C4-2B (cell line): ENCODE results near the gene LDB2.

Source experiments
- ZFX ChIP-seq: fragments of 450-650 bp; IDR thresholded peaks from 2 replicates; pipeline ENCODE4 v1.6.1; 2017
- TF ChIP-seq, protein P1 (sequence below): fragments of 450-650 bp; conservative IDR thresholded peaks from 2 replicates; pipeline ENCODE4 v1.5.1; 2017; ENCODE audit warnings: mild to moderate bottlenecking

DNA sequence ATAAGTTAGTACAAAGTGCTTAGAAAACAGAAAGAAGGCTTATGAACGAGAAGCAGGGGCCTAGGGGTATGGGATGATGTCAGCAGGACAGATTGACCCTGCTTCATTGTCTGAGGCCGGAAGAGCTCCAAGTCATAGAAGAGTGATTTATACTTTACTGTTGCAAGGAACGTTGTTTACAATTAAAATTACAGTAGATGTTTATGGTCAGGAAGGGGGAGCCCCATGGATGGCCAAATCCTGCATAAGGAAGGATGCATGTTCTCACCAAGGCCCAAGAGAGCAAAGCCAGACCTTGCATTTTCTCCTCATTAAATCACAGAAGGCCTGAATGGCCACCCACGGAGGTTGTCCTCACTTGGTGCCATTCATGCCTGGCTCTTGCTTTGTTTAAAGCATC is 115.3 kb downstream of the LDB2 start:
- TF ChIP-seq, protein P1, sequence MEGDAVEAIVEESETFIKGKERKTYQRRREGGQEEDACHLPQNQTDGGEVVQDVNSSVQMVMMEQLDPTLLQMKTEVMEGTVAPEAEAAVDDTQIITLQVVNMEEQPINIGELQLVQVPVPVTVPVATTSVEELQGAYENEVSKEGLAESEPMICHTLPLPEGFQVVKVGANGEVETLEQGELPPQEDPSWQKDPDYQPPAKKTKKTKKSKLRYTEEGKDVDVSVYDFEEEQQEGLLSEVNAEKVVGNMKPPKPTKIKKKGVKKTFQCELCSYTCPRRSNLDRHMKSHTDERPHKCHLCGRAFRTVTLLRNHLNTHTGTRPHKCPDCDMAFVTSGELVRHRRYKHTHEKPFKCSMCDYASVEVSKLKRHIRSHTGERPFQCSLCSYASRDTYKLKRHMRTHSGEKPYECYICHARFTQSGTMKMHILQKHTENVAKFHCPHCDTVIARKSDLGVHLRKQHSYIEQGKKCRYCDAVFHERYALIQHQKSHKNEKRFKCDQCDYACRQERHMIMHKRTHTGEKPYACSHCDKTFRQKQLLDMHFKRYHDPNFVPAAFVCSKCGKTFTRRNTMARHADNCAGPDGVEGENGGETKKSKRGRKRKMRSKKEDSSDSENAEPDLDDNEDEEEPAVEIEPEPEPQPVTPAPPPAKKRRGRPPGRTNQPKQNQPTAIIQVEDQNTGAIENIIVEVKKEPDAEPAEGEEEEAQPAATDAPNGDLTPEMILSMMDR = no peak
- no peak for TF ChIP-seq ZFX
